Activated CD8-positive, alpha-beta T cell treated with anti-CD3 and anti-CD28 coated beads for 36 hours (primary cell): Measurements from ENCODE around the gene NET1. TPM values are rescaled to one million over a fixed set of nuclear protein-coding genes. Genes with fewer than 3 reads are reported as not detected.

Experiments used
- ATAC-seq: fragments of 200-7000 bp; cut with Tn5 transposase; one replicate; pipeline ENCODE4 v1.10.0; 2021; ENCODE audit warnings: mild to moderate bottlenecking, moderate library complexity
- CTCF ChIA-PET: fragments of 350-600 bp; sonication (Branson Sonifier 250); formaldehyde crosslinking; loops from one replicate; lab custom pipeline; 2021; ENCODE audit warnings: antibody characterized with exemption; lab: Charles Lee
- POLR2A ChIA-PET: fragments of 350-600 bp; sonication (Branson Sonifier 250); formaldehyde crosslinking; loops from one replicate; lab custom pipeline; 2021; ENCODE audit warnings: antibody characterized with exemption; lab: Charles Lee
- DNase-seq: peaks from one replicate; pipeline ENCODE4 v3.0.0-alpha.2; 2020
- H3K27ac Mint-ChIP-seq: one replicate; pipeline ENCODE4 v1.8.0; 2021; ENCODE audit warnings: mild to moderate bottlenecking, mixed read lengths
- H3K27me3 Mint-ChIP-seq: one replicate; pipeline ENCODE4 v1.8.0; 2021; ENCODE audit warnings: mixed read lengths
- H3K36me3 Mint-ChIP-seq: one replicate; pipeline ENCODE4 v1.8.0; 2021; ENCODE audit warnings: low read depth, mixed read lengths
- H3K4me1 Mint-ChIP-seq: one replicate; pipeline ENCODE4 v1.8.0; 2021; ENCODE audit warnings: low read depth, mixed read lengths
- H3K4me3 Mint-ChIP-seq: one replicate; pipeline ENCODE4 v1.8.0; 2021; ENCODE audit warnings: mild to moderate bottlenecking, moderate library complexity, mixed read lengths
- H3K9me3 Mint-ChIP-seq: one replicate; pipeline ENCODE4 v1.8.0; 2021; ENCODE audit warnings: mixed read lengths
- CTCF ChIP-seq: fragments of 200-600 bp; IDR thresholded peaks from one replicate; pipeline ENCODE4 v1.8.0; 2022; ENCODE audit warnings: antibody characterized with exemption, mild to moderate bottlenecking
- intact Hi-C: fragments of 100-400 bp; cut with micrococcal nuclease; formaldehyde crosslinking; loops from one replicate; pipeline ENCODE4 v1.10.0; 2022
- total RNA-seq, 2 experiments: library from RNA; stranded (reverse); gene quantifications; one replicate each; pipeline ENCODE4 v1.2.3, GENCODE V29; 2021

Gene NET1
- total RNA-seq, 2 experiments from 2014 or later, result 20.5 to 21.6 TPM

GRCh38 chr10:5480162-5480941 lies 68.0 kb downstream of the NET1 start:
- Mint-ChIP-seq H3K9me3 (no peaks in the 10 kb centered on the region), H3K27me3 (no peaks in the 10 kb centered on the region), H3K4me3 (no peak overlapping the region), H3K4me1 (peaks cover 2% of the 10 kb centered on the region), H3K36me3 (no peaks in the 10 kb centered on the region), H3K27ac (no peak overlapping the region)
- ChIA-PET CTCF (interaction anchor here (1.9 kb wide), 1 partner anchor 10 kb away, joined by 4 read pairs; no protein-coding TSS in a partner anchor), POLR2A (interaction anchor here (0.6 kb wide), 1 partner anchor 18 kb away, joined by 3 read pairs; no protein-coding TSS in a partner anchor)
- intact Hi-C loops, result no loop called here
- no peak for TF ChIP-seq CTCF
- DNase-seq (no peak), ATAC-seq (no peak)

GRCh38 chr10:5481121-5481520 lies 68.8 kb downstream of the NET1 start:
- ChIA-PET POLR2A (no interaction called here), CTCF (no interaction called here)
- H3K36me3 Mint-ChIP-seq, result no peaks in the 10 kb centered on the region
- intact Hi-C loops, result no loop called here
- no peak overlapping the region for H3K4me3 Mint-ChIP-seq
- H3K4me1 Mint-ChIP-seq, result peaks cover 2% of the 10 kb centered on the region
- no peaks in the 10 kb centered on the region for H3K27me3 Mint-ChIP-seq
- ATAC-seq (no peak), DNase-seq (no peak)
- TF ChIP-seq CTCF, result no peak
- H3K9me3 Mint-ChIP-seq, result no peaks in the 10 kb centered on the region
- no peak overlapping the region for H3K27ac Mint-ChIP-seq

GRCh38 chr10:5482016-5482415 lies 69.7 kb downstream of the NET1 start:
- peaks cover 2% of the 10 kb centered on the region for H3K4me1 Mint-ChIP-seq
- no peaks in the 10 kb centered on the region for H3K36me3 Mint-ChIP-seq
- ChIA-PET POLR2A (no interaction called here), CTCF (no interaction called here)
- DNase-seq (no peak), ATAC-seq (no peak)
- no peaks in the 10 kb centered on the region for H3K9me3 Mint-ChIP-seq
- no peak for TF ChIP-seq CTCF
- no peak overlapping the region for H3K4me3 Mint-ChIP-seq
- H3K27me3 Mint-ChIP-seq, result no peaks in the 10 kb centered on the region
- H3K27ac Mint-ChIP-seq, result no peak overlapping the region
- intact Hi-C loops, result no loop called here

GRCh38 chr10:5484205-5484604 lies 71.8 kb downstream of the NET1 start:
- peaks cover 2% of the 10 kb centered on the region for H3K4me1 Mint-ChIP-seq
- no peaks in the 10 kb centered on the region for H3K27me3 Mint-ChIP-seq
- no peak overlapping the region for H3K27ac Mint-ChIP-seq
- intact Hi-C loops, result no loop called here
- no peaks in the 10 kb centered on the region for H3K36me3 Mint-ChIP-seq
- POLR2A ChIA-PET, result no interaction called here
- no peaks in the 10 kb centered on the region for H3K9me3 Mint-ChIP-seq
- H3K4me3 Mint-ChIP-seq, result no peak overlapping the region
- CTCF ChIA-PET, result interaction anchor here (1.3 kb wide), 1 partner anchor 117 kb away, joined by 3 read pairs; no protein-coding TSS in a partner anchor
- DNase-seq, result no peak
- no peak for TF ChIP-seq CTCF
- ATAC-seq, result no peak

- ChIA-PET CTCF (no interaction called here), POLR2A (interaction anchor here (0.6 kb wide), 1 partner anchor 17 kb away, joined by 3 read pairs; no protein-coding TSS in a partner anchor)
- DNase-seq (no peak), ATAC-seq (no peak)
- H3K27ac Mint-ChIP-seq, result no peak overlapping the region
- no peak for TF ChIP-seq CTCF
- no peaks in the 10 kb centered on the region for H3K36me3 Mint-ChIP-seq
- H3K4me1 Mint-ChIP-seq, result peaks cover 3% of the 10 kb centered on the region
- H3K9me3 Mint-ChIP-seq, result no peaks in the 10 kb centered on the region
- H3K27me3 Mint-ChIP-seq, result no peaks in the 10 kb centered on the region
- no peak overlapping the region for H3K4me3 Mint-ChIP-seq
- intact Hi-C loops, result no loop called here
Observed at GRCh38 chr10:5485290-5485689, 72.9 kb downstream of the NET1 start.
